HG02884 (cell line): Measurements from ENCODE around the gene SEC31B.

Source experiments
- ATAC-seq: cut with Tn5 transposase; IDR thresholded peaks from one replicate; pipeline ENCODE4 v1.9.1; 2021; ENCODE audit warnings: mild to moderate bottlenecking, moderate library complexity; ENCODE audit not compliant: unreplicated experiment

Gene SEC31B

DNA sequence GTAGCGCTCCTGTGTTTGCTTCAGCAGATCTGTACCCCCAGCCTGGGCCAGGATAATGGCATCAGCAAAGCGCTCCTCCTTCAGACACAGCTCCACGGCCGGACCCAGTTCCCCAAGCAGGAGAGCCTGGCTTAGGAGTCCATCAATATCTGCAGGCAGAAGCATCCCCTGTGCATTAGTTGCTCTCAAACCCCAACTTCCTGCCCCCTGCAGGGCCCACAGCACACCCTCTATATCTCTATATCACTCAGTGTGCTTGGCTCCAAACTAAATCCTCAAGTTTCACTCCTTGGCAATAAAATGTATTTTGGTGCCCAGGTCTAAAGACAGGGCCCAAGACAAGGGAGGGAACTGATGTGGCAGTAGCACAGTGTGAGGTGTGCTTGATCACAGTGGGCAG is 21.6 kb downstream of the SEC31B start:
- ATAC-seq = no peak

DNA sequence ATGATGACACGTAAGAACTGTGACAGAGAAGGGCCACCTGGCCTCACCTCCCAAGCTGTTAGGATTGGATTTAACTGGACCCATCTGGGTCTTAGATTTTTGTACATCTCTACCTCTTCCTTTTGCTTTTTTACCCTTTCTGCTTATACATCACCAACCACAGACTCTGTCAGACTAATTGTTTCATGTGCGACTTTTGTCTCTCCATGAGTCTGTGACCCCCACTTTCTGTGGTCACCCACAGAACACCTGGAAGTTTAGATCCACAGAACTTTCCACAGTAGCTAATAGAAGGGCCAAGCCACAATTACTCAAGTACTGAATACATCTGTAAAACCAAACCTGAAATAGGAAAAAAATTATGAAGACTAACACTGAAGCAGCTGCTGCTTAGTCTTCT is 23.1 kb downstream of the SEC31B start:
- ATAC-seq = no peak

DNA sequence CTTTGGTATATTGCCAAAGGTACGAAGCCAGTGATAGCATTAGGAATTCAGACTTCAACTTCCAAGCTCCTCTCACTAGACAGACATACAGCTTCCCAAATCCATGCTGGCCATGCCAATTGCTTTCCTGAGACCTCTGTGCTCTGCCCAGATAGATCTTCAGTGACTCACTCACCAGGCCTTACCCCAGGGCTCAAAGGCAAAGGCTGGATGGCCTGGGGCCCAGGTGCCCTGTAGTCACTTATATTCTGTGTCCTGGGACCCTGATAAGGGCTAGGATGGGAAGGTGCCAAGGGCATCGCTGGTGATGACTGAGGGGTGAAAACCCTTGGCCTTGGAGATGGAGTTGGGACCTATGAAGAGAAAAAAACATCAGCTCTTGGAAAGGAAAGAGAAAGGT is 29.1 kb downstream of the SEC31B start:
- ATAC-seq = no peak

- ATAC-seq = no peak
These were observed 30.3 kb downstream of the SEC31B start for GRCh38 chr10:100489396-100489795.

DNA sequence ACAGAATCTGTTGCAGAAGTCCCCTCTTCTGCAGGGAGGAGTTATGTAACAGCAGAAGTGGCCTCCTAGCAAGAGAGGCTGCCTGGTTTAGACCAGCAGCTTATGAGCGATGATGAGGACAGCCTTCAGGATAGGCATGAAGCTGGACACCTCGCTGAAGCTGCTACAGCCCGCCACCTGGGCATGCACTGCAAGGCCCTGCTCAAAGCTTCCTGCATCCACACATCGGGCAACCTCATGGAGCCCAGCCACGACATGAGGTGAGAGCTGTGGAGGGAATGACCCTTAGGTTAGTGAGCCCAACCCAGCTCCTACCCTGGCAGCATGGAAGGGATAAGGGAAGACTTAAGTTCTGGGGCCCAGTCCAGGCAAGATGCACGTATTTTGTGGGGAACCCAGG is 32.1 kb downstream of the SEC31B start:
- no peak for ATAC-seq

- no peak for ATAC-seq
These were observed 33.7 kb downstream of the SEC31B start for GRCh38 chr10:100485801-100486495.

DNA sequence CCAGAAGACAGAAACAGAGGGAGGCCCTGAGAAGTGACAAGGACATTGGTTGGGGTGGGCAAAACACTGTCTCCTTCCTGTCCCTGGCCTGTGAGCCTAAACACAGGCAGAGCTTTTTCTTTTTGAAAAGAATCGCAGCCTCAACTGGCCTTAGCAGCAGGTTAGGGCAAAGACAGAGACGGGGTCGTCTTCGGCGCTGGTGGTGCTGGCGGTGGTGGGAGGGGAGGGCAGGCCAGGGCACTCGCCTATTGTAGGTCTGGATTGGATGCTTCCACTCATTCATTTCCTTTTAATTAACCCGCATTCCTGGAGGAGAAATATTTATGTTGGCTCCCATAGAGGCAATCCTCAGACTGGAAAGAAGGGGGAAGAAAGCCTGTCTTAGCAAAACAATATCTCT is 34.3 kb downstream of the SEC31B start:
- ATAC-seq = no peak

- no peak for ATAC-seq
These were observed 35.6 kb downstream of the SEC31B start for GRCh38 chr10:100483876-100484666.

DNA sequence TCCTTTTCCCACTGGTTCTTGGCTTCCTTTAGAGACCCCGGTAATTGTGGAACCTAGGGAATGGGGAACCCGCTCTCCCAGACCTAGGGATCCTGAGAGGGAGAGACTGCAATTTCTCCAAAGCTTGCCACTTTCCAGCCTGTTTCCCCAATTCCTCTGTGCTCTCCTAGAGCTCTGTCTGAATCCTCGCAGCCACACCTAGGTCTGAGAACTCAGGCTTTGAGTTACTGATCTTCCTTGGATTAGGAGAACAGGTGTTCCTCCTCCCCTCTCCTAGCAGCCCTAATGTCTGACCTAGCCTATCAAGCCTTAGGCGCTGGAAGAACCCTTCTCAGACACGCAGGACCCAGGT is 36.9 kb downstream of the SEC31B start:
- no peak for ATAC-seq

DNA sequence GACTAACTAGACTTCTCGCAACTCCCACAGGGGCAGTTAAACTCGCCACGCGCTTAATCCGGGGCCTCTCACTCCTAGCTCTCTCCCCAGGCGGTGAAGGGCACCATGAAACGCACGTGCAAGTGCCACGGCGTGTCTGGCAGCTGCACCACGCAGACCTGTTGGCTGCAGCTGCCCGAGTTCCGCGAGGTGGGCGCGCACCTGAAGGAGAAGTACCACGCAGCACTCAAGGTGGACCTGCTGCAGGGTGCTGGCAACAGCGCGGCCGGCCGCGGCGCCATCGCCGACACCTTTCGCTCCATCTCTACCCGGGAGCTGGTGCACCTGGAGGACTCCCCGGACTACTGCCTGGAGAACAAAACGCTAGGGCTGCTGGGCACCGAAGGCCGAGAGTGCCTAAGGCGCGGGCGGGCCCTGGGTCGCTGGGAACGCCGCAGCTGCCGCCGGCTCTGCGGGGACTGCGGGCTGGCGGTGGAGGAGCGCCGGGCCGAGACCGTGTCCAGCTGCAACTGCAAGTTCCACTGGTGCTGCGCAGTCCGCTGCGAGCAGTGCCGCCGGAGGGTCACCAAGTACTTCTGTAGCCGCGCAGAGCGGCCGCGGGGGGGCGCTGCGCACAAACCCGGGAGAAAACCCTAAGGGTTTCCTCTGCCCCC is 37.4 kb downstream of the SEC31B start:
- no peak for ATAC-seq

- ATAC-seq = peak; percentile 99
These were observed 38.1 kb downstream of the SEC31B start for GRCh38 chr10:100481462-100482081.

- ATAC-seq = no peak
These were observed 39.7 kb downstream of the SEC31B start for GRCh38 chr10:100480002-100480401.

- no peak for ATAC-seq
These were observed 40.6 kb downstream of the SEC31B start for GRCh38 chr10:100479037-100479436.

GRCh38 chr10:100477970-100478369 is 41.7 kb downstream of the SEC31B start:
- ATAC-seq = no peak

GRCh38 chr10:100470367-100470766 is 49.3 kb downstream of the SEC31B start:
- no peak for ATAC-seq

- no peak for ATAC-seq
These were observed 49.9 kb downstream of the SEC31B start for GRCh38 chr10:100469756-100470155.

DNA sequence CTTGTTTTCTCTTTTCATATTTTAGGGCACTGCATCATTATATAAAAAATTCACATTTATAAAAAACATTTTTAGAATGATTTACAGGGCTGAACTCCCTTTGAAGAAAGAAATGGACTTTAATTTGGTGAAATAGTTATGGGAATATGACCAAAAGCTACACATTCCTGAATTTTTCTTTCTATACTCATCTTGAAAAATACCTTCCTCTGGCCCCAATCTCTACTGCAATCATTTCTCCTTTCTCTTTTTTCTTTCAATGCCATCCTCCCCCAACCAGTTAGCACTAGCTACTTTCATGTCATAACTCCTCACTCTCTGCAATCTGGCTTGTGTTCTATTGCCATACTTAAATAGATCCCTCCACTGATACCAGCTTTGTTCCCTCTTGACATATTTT is 50.7 kb downstream of the SEC31B start:
- ATAC-seq = no peak

GRCh38 chr10:100468322-100468721 is 51.3 kb downstream of the SEC31B start:
- ATAC-seq = no peak

- ATAC-seq = no peak
These were observed 57.0 kb downstream of the SEC31B start, which contains the start of gene WNT8B for GRCh38 chr10:100462709-100463108. TSS of gene WNT8B (plus strand) at chr10:100463009. CDS start at chr10:100463169, 160 bp downstream.

DNA sequence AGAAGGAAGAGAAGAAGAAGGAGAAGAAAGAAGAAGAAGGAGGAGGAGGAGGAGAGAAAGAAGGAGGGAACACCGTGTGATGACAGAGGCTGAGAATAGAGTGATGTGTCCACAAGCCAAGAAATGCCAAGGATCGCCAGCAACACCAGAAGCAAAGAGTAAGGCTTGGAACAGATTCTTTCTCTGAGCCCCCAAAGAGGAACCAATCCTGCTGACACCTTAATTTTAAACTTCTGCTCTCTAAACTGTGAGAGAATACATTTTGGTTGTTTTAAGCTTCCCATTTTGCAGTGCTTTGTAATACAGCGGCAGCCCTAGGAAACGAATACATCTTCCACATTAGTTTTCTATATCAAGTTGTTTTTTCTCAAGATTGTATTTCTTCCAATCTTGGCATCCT is 70.7 kb downstream of the SEC31B start:
- ATAC-seq = no peak

DNA sequence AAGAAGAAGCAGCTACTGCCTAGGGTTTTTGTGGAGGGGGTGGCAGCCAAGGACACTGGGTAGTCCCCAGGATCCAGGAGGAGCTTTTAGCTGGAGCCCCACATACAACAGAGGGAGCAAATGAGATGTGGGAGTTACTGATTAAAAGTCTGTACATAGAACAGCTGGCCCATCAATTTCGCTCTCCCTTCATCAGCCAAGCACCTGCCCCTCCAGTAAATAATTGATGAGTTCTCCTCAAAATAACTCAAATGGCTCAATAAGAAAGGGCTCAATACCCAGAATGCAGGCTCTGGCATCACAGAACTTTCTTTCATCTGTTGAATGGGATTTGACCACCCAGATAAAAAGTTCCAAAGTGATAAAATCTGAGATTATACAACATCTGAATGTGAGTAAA is 72.0 kb downstream of the SEC31B start:
- no peak for ATAC-seq
